HG03066 (cell line): ENCODE measurements around the gene FBXW2.

Source experiments
- ATAC-seq: cut with Tn5 transposase; IDR thresholded peaks from one replicate; pipeline ENCODE4 v1.9.1; 2021; ENCODE audit warnings: low read depth; ENCODE audit not compliant: unreplicated experiment

FBXW2 gene

DNA sequence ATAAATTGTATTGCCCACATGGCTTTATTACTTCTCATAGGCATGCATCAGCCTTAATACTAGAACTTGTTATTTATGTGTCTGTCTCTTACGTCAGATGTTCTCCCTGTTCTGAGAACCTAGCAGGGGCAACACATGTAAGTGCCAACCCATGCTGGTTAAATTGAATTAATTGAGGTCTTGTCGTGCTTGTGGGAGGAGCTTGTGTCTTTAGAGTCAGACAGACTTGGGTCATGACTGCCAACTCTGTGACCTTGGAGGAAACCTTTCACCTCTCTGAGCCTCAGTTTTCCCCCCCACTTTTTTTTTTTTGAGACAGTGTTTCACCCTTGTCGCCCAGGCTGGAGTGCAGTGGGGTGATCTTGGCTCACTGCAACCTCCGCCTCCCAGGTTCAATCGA lies 76.7 kb downstream of the FBXW2 start:
- no peak for ATAC-seq

DNA sequence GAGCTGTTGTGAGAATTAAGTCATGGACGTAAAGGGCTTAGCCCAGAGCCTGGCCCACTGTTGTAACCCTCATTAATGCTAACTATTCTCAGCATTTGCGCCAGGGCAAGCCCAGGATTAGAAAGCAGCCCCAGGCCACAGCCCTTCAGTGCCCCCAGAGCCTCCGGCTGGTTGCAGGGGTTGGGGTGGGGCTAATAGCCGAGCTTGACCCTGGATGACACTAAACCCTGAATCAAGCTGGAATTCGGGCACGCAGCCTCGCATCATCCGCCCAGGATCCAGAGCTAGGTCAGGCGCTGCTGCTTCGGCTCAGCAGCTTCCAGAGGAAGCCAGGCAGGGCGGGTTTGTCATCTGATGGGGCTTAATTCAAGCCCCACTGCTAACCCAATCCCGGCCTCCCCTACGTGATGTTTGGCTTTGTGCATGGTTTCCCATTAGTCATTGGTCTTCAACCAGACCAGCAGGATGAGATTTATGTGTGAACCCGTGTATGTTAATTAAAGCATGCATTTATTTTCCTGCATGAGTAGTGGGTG lies 77.8 kb downstream of the FBXW2 start:
- ATAC-seq, result no peak

- no peak for ATAC-seq
Observed at GRCh38 chr9:120714846-120715388, 78.3 kb downstream of the FBXW2 start.

GRCh38 chr9:120714088-120714845 lies 78.9 kb downstream of the FBXW2 start, which contains the start of gene MEGF9:
MEGF9 (minus strand) TSS chr9:120714470; CDS start chr9:120714358, 112 bp downstream.
- ATAC-seq, result peak; percentile 96

DNA sequence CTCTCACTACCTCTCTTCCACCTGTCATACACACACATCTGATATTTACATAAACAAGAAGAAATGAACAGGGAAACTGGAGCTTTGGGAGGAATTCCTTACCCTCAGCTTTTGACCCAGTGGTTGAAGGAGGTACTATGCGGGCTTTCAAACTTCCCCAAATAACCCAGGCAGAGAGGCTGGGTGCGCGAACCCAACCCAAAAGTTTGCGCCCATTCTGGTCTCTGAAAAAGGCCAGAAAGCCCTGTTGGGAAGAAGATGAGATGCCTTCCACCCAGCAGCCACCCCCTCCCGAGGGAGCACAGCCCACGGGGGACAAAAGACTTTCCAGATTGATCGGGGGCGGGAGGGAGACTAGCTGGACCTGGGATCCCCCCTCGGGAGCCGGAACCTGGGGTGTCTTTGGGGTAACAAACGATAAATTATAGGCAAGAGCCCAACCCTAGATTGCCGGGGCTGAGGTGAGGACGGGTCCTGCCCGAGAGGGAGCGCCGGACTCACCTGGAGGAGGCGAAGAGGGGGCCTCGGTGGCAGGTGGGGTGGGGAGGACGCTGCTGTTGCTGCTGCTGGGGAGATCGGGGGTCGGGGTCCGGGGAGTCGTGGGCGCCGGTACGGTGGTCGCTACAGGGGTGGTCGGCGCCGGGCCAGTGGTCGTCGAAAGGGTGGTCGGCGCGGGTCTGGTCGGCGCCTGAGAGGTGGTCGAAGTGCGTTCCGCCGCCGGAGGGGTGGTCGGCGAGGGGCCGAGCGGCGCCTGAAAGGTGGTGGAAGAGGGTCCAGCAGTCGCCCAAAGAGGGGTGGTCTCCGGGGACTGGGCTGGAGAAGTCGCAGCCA lies 79.7 kb downstream of the FBXW2 start:
- ATAC-seq, result no peak

- ATAC-seq, result no peak
Observed at GRCh38 chr9:120712539-120713031, 80.6 kb downstream of the FBXW2 start.

GRCh38 chr9:120711841-120712538 lies 81.2 kb downstream of the FBXW2 start:
- no peak for ATAC-seq

GRCh38 chr9:120711354-120711753 lies 81.9 kb downstream of the FBXW2 start:
- no peak for ATAC-seq

- ATAC-seq, result no peak
Observed at GRCh38 chr9:120710110-120710981, 82.9 kb downstream of the FBXW2 start.

GRCh38 chr9:120708526-120709224 lies 84.5 kb downstream of the FBXW2 start:
- no peak for ATAC-seq

GRCh38 chr9:120707170-120707569 lies 86.0 kb downstream of the FBXW2 start:
- no peak for ATAC-seq
